IMR-90 (cell line): ENCODE results near the gene OR6F1. TPM values are rescaled to one million over a fixed set of nuclear protein-coding genes. Genes with fewer than 3 reads are reported as not detected.

Experiments
- ATAC-seq: fragments of 200-7000 bp; cut with Tn5 transposase; 2 replicates; pipeline ENCODE4 v1.9.1; 2020; ENCODE audit warnings: low read depth, mild to moderate bottlenecking, moderate library complexity
- BruUV-seq: library from RNA; stranded (reverse); fragments of 400-500 nt; replicated peaks from 2 replicates; lab custom pipeline; 2021; lab: Mats Ljungman, UMichigan
- CTCF ChIA-PET: fragments of 300-600 bp; formaldehyde crosslinking; extraction: SDS; loops from one replicate; lab custom pipeline; 2021; ENCODE audit warnings: antibody characterized with exemption; lab: Yijun Ruan, JAX
- POLR2A ChIA-PET: fragments of 300-600 bp; sonication (Branson Sonifier 250); formaldehyde crosslinking; loops from one replicate; lab custom pipeline; 2022; ENCODE audit warnings: antibody characterized with exemption; ENCODE audit not compliant: unreplicated experiment; lab: Charles Lee
- DNase-seq: peaks from one replicate; pipeline ENCODE4 v3.0.0; 2013
- H2AFZ ChIP-seq: replicated peaks from 2 replicates; pipeline ENCODE3; 2013; ENCODE audit warnings: low read length, mild to moderate bottlenecking; ENCODE audit not compliant: poor library complexity
- H2AK5ac ChIP-seq: 2 replicates; pipeline ENCODE4 v1.6.1; 2013; ENCODE audit warnings: low read depth, low read length, inconsistent platforms
- H2AK9ac ChIP-seq: replicated peaks from 2 replicates; pipeline ENCODE3; 2013; ENCODE audit warnings: mild to moderate bottlenecking, low read depth, low read length, moderate library complexity; ENCODE audit not compliant: poor library complexity
- H2BK120ac ChIP-seq: 2 replicates; pipeline ENCODE4 v1.6.1; 2013; ENCODE audit warnings: low read depth, low read length, inconsistent platforms
- H2BK15ac ChIP-seq: 3 replicates; pipeline ENCODE4 v1.6.1; 2013; ENCODE audit warnings: low read depth, low read length, inconsistent platforms
- H2BK20ac ChIP-seq: 2 replicates; pipeline ENCODE4 v1.6.1; 2013; ENCODE audit warnings: low read depth, mild to moderate bottlenecking, inconsistent platforms, low read length, moderate library complexity
- H2BK5ac ChIP-seq: 2 replicates; pipeline ENCODE4 v1.6.1; 2013; ENCODE audit warnings: mild to moderate bottlenecking, low read depth, low read length, inconsistent platforms; ENCODE audit not compliant: poor library complexity, severe bottlenecking
- H3K14ac ChIP-seq: replicated peaks from 2 replicates; pipeline ENCODE4 v1.6.1; 2013; ENCODE audit warnings: low read depth, low read length, inconsistent platforms
- H3K18ac ChIP-seq: 2 replicates; pipeline ENCODE4 v1.6.1; 2013; ENCODE audit warnings: low read depth, low read length, control low read depth
- H3K23ac ChIP-seq: 2 replicates; pipeline ENCODE4 v1.6.1; 2013; ENCODE audit warnings: low read depth, low read length, inconsistent platforms
- H3K27ac ChIP-seq: 2 replicates; pipeline ENCODE4 v1.5.1; 2013; ENCODE audit warnings: mild to moderate bottlenecking, control low read depth, low read length; ENCODE audit not compliant: insufficient read depth
- H3K27me3 ChIP-seq: 2 replicates; pipeline ENCODE4 v1.6.1; 2013; ENCODE audit warnings: low read length; ENCODE audit not compliant: control insufficient read depth, insufficient read depth
- H3K36me3 ChIP-seq: 2 replicates; pipeline ENCODE4 v1.6.1; 2013; ENCODE audit warnings: low read length, mixed read lengths; ENCODE audit not compliant: control insufficient read depth, insufficient read depth
- H3K4ac ChIP-seq: 2 replicates; pipeline ENCODE4 v1.6.1; 2013; ENCODE audit warnings: low read depth, low read length, inconsistent platforms
- H3K4me1 ChIP-seq: 2 replicates; pipeline ENCODE4 v1.6.1; 2013; ENCODE audit warnings: low read length, mixed read lengths; ENCODE audit not compliant: control insufficient read depth, insufficient read depth
- H3K4me2 ChIP-seq: 2 replicates; pipeline ENCODE4 v1.6.1; 2013; ENCODE audit warnings: low read depth, mild to moderate bottlenecking, control low read depth, low read length, moderate library complexity
- H3K4me3 ChIP-seq: 2 replicates; pipeline ENCODE4 v1.5.1; 2013; ENCODE audit warnings: low read depth, mild to moderate bottlenecking, control low read depth, low read length, moderate library complexity; ENCODE audit not compliant: insufficient read depth
- H3K56ac ChIP-seq: 2 replicates; pipeline ENCODE4 v1.6.1; 2013; ENCODE audit warnings: low read length, inconsistent platforms; ENCODE audit not compliant: insufficient read depth; ENCODE audit errors: extremely low read depth
- H3K79me1 ChIP-seq, 2 experiments: 2 replicates each; pipeline ENCODE4 v1.6.1; 2013; ENCODE audit warnings: low read length in 2 of 2, inconsistent platforms in 1 of 2, low read depth in 1 of 2
- H3K9ac ChIP-seq: 2 replicates; pipeline ENCODE4 v1.6.1; 2013; ENCODE audit warnings: low read depth, low read length, control low read depth
- H3K9me1 ChIP-seq: 2 replicates; pipeline ENCODE4 v1.6.1; 2013; ENCODE audit warnings: low read length, inconsistent platforms; ENCODE audit not compliant: insufficient read depth
- H3K9me3 ChIP-seq: 2 replicates; pipeline ENCODE4 v1.6.1; 2013; ENCODE audit warnings: low read length; ENCODE audit not compliant: control insufficient read depth, insufficient read depth
- H4K20me1 ChIP-seq: 2 replicates; pipeline ENCODE4 v1.6.1; 2013; ENCODE audit warnings: low read length, inconsistent platforms; ENCODE audit not compliant: insufficient read depth
- H4K5ac ChIP-seq: 2 replicates; pipeline ENCODE4 v1.6.1; 2013; ENCODE audit warnings: mild to moderate bottlenecking, low read depth, low read length, control low read depth
- H4K8ac ChIP-seq, 2 experiments: 2 replicates each; pipeline ENCODE4 v1.6.1; 2013; ENCODE audit warnings: low read depth in 2 of 2, low read length in 2 of 2, control low read depth in 1 of 2, inconsistent platforms in 1 of 2
- H4K91ac ChIP-seq: 2 replicates; pipeline ENCODE4 v1.6.1; 2013; ENCODE audit warnings: low read depth, low read length, inconsistent platforms; ENCODE audit not compliant: insufficient read depth
- BHLHE40 ChIP-seq: fragments of 150-350 bp; IDR thresholded peaks from 2 replicates; pipeline ENCODE4 v1.6.1; 2016; ENCODE audit warnings: mild to moderate bottlenecking, low read depth, low read length
- CEBPB ChIP-seq: IDR thresholded peaks from 2 replicates; pipeline ENCODE4 v1.6.1; 2012; ENCODE audit warnings: low read depth, low read length, improper control_type of control experiment
- CHD1 ChIP-seq: IDR thresholded peaks from 2 replicates; pipeline ENCODE4 v1.6.1; 2012; ENCODE audit warnings: low read depth, low read length, improper control_type of control experiment
- FOS ChIP-seq: fragments of 150-350 bp; IDR thresholded peaks from 2 replicates; pipeline ENCODE4 v1.6.1; 2016; ENCODE audit warnings: low read depth, low read length
- MAFK ChIP-seq: IDR thresholded peaks from 2 replicates; pipeline ENCODE4 v1.6.1; 2012; ENCODE audit warnings: low read depth, low read length, improper control_type of control experiment
- MAZ ChIP-seq: IDR thresholded peaks from 2 replicates; pipeline ENCODE4 v1.6.1; 2012; ENCODE audit warnings: low read depth, mild to moderate bottlenecking, low read length, improper control_type of control experiment, moderate library complexity, borderline replicate concordance
- MXI1 ChIP-seq: IDR thresholded peaks from 2 replicates; pipeline ENCODE4 v1.6.1; 2012; ENCODE audit warnings: low read depth, mild to moderate bottlenecking, low read length, moderate library complexity, borderline replicate concordance
- NFE2L2 ChIP-seq: fragments of 150-350 bp; IDR thresholded peaks from 2 replicates; pipeline ENCODE4 v1.6.1; 2016; ENCODE audit warnings: low read depth, mild to moderate bottlenecking, low read length
- POLR2A ChIP-seq: IDR thresholded peaks from 2 replicates; pipeline ENCODE4 v1.6.1; 2012; ENCODE audit warnings: mild to moderate bottlenecking, low read depth, low read length
- RAD21 ChIP-seq: IDR thresholded peaks from 2 replicates; pipeline ENCODE4 v1.6.1; 2012; ENCODE audit warnings: low read length, improper control_type of control experiment
- RCOR1 ChIP-seq: IDR thresholded peaks from 2 replicates; pipeline ENCODE4 v1.6.1; 2012; ENCODE audit warnings: mild to moderate bottlenecking, low read length, improper control_type of control experiment; ENCODE audit not compliant: insufficient replicate concordance
- RFX5 ChIP-seq: IDR thresholded peaks from 2 replicates; pipeline ENCODE4 v1.8.0; 2012; ENCODE audit warnings: low read depth, mild to moderate bottlenecking, low read length, moderate library complexity
- SMC3 ChIP-seq: fragments of 150-350 bp; IDR thresholded peaks from 2 replicates; pipeline ENCODE4 v1.6.1; 2016; ENCODE audit warnings: low read depth, mild to moderate bottlenecking, antibody characterized with exemption, low read length, moderate library complexity
- WGBS, 2 experiments: methylation state at CpG; one replicate each; pipeline versions ENCODE4 v1.1.5 to v1.1.7; 2013; ENCODE audit warnings: missing lambda C conversion rate in 2 of 2; ENCODE audit not compliant: insufficient read length in 1 of 2; ENCODE audit errors: extremely low coverage in 2 of 2; 5-methylcytosine and 5-hydroxymethylcytosine counted together
- dilution Hi-C: fragments of 300-500 bp; cut with HindIII; formaldehyde crosslinking; loops from one replicate; pipeline ENCODE4 v1.14.3; 2018; ENCODE audit warnings: low sequenced_read_pairs; ENCODE audit not compliant: unreplicated experiment
- in situ Hi-C: fragments of 300-500 bp; cut with MboI; formaldehyde crosslinking; loops from 3 replicates; pipeline ENCODE4 v1.14.3; 2019; ENCODE audit warnings: low sequenced_read_pairs, inconsistent platforms, mixed read lengths
- intact Hi-C: fragments of 100-400 bp; cut with micrococcal nuclease; formaldehyde crosslinking; loops from 2 replicates; pipeline ENCODE4 v1.10.0; 2022
- polyA plus RNA-seq, 3 experiments: library from polyadenylated mRNA; depleted of rRNA; stranded (reverse); fragments of >200 nt; gene quantifications; 2 replicates each; pipeline ENCODE4 v1.2.3, GENCODE V29; 2012; ENCODE audit warnings: low replicate concordance in 1 of 3
- total RNA-seq: library from RNA; depleted of rRNA; stranded (reverse); fragments of >200 nt; gene quantifications from 2 replicates; pipeline ENCODE4 v1.2.3, GENCODE V29; 2012
- TF ChIP-seq, protein P1 (sequence below): fragments of 150-350 bp; IDR thresholded peaks from 2 replicates; pipeline ENCODE4 v1.6.1; 2016; ENCODE audit warnings: low read depth, mild to moderate bottlenecking, low read length, moderate library complexity, borderline replicate concordance
- TF ChIP-seq, protein P2 (sequence below): fragments of 150-350 bp; IDR thresholded peaks from 2 replicates; pipeline ENCODE4 v1.6.1; 2017; ENCODE audit warnings: mild to moderate bottlenecking, antibody characterized with exemption, low read length, low read depth
- TF ChIP-seq, protein P3 (sequence below): conservative IDR thresholded peaks from 2 replicates; pipeline ENCODE4 v1.5.1; 2012; ENCODE audit warnings: mild to moderate bottlenecking, low read depth, low read length, improper control_type of control experiment

OR6F1 gene
- total and polyA plus RNA-seq, 2 of the 4 experiments (the other 2 are of a cell fraction): not detected

DNA sequence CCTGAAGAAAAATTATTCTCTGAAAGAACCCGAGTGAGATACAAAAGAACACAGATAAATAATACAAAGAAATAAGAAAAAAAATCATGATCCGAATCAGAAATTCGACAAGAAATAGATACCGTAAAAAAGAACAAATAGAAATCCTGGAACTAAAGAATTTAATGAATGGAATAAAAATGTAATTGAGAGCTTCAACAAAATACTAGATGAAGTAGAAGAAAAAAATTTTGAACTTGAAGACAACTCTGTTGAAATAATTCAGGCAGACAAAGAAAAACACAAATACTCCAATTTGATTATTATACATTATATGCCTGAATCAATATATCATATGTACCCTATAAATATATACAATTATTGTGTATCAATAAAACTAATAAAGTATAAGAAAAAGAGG, 4.8 kb upstream of the OR6F1 start:
- Histone ChIP-seq H3K4me3 (no peak overlapping the region), H2AK5ac (no peak overlapping the region), H3K9me3 (peaks cover 6% of the 10 kb centered on the region), H3K79me1 (no peaks in the 10 kb centered on the region), H3K4me2 (no peak overlapping the region), H2AK9ac (no peak overlapping the region), H3K56ac (no peak overlapping the region), H3K18ac (no peak overlapping the region), H2BK20ac (no peak overlapping the region), H3K23ac (no peak overlapping the region), H3K9me1 (no peaks in the 10 kb centered on the region), H4K20me1 (no peaks in the 10 kb centered on the region), H3K4ac (no peak overlapping the region), H3K27me3 (no peaks in the 10 kb centered on the region), H2BK120ac (no peak overlapping the region), H2AFZ (no peak overlapping the region), H2BK15ac (no peak overlapping the region), H3K36me3 (no peaks in the 10 kb centered on the region), H2BK5ac (no peak overlapping the region), H4K91ac (no peak overlapping the region), H4K8ac (no peak overlapping the region), H3K14ac (no peak overlapping the region), H3K4me1 (no peaks in the 10 kb centered on the region), H3K27ac (no peak overlapping the region), H3K9ac (no peak overlapping the region), H4K5ac (no peak overlapping the region)
- CTCF ChIA-PET: no interaction called here
- intact Hi-C loops: no loop called here
- no CpG with 5 or more reads among the region's 4 CpGs for WGBS, 2 experiments
- dilution Hi-C loops: no loop called here
- no peak for ATAC-seq
- no peak for TF ChIP-seq MXI1
- TF ChIP-seq POLR2A: no peak
- TF ChIP-seq CEBPB: no peak
- TF ChIP-seq, protein P1, sequence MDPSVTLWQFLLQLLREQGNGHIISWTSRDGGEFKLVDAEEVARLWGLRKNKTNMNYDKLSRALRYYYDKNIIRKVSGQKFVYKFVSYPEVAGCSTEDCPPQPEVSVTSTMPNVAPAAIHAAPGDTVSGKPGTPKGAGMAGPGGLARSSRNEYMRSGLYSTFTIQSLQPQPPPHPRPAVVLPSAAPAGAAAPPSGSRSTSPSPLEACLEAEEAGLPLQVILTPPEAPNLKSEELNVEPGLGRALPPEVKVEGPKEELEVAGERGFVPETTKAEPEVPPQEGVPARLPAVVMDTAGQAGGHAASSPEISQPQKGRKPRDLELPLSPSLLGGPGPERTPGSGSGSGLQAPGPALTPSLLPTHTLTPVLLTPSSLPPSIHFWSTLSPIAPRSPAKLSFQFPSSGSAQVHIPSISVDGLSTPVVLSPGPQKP: no peak
- TF ChIP-seq CHD1: no peak
- TF ChIP-seq MAFK: no peak
- TF ChIP-seq FOS: no peak
- no peak for TF ChIP-seq BHLHE40
- TF ChIP-seq MAZ: no peak
- TF ChIP-seq RFX5: no peak
- no peak for TF ChIP-seq NFE2L2
- TF ChIP-seq RCOR1: no peak
- no peak for TF ChIP-seq RAD21
- no peak for TF ChIP-seq SMC3
- TF ChIP-seq, protein P2, sequence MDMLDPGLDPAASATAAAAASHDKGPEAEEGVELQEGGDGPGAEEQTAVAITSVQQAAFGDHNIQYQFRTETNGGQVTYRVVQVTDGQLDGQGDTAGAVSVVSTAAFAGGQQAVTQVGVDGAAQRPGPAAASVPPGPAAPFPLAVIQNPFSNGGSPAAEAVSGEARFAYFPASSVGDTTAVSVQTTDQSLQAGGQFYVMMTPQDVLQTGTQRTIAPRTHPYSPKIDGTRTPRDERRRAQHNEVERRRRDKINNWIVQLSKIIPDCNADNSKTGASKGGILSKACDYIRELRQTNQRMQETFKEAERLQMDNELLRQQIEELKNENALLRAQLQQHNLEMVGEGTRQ: no peak
- TF ChIP-seq, protein P3, sequence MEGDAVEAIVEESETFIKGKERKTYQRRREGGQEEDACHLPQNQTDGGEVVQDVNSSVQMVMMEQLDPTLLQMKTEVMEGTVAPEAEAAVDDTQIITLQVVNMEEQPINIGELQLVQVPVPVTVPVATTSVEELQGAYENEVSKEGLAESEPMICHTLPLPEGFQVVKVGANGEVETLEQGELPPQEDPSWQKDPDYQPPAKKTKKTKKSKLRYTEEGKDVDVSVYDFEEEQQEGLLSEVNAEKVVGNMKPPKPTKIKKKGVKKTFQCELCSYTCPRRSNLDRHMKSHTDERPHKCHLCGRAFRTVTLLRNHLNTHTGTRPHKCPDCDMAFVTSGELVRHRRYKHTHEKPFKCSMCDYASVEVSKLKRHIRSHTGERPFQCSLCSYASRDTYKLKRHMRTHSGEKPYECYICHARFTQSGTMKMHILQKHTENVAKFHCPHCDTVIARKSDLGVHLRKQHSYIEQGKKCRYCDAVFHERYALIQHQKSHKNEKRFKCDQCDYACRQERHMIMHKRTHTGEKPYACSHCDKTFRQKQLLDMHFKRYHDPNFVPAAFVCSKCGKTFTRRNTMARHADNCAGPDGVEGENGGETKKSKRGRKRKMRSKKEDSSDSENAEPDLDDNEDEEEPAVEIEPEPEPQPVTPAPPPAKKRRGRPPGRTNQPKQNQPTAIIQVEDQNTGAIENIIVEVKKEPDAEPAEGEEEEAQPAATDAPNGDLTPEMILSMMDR: no peak
- no peak for DNase-seq
- in situ Hi-C loops: no loop called here
- POLR2A ChIA-PET: no interaction called here
- BruUV-seq: no TSS peak
